ENCODE measurements around the gene FAM13C.

The FAM13C gene

GRCh38 chr10:59242991-59243390 is 119.4 kb downstream of the FAM13C start:
- TF ChIP-seq CTCF (IDR thresholded peaks at IDR 0.05) = no peak

GRCh38 chr10:59242057-59242456 is 120.3 kb downstream of the FAM13C start:
- no peak for TF ChIP-seq CTCF (IDR thresholded peaks at IDR 0.05)

DNA sequence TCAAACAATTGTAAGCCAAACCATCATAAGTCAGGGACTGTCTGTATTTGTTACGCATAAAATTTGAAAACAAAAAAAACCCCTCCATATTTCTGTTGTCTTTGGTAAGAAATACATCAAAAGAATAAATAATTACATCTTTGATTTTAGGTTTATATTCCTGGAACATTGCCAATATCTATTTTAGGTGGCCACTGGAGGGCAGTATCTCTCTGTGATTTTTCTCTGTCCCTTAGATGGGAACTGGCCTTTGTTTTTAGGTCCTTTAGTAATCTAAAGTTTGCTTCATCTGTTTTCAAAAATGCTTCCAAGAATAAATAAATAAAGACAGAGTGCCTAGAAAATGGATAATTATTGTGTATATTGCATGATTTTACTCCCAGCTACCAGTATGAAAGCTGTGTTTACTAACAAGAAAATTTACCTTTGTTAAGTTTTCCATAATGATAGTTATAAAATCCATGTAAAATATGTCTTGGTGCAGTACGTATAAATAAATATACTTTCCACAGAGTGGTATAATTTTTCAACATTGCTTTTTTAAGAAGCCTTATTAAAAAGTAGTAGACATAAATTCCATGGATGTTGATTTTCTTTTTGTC is 121.7 kb downstream of the FAM13C start:
- TF ChIP-seq CTCF (IDR thresholded peaks at IDR 0.05) = peak; percentile 57

DNA sequence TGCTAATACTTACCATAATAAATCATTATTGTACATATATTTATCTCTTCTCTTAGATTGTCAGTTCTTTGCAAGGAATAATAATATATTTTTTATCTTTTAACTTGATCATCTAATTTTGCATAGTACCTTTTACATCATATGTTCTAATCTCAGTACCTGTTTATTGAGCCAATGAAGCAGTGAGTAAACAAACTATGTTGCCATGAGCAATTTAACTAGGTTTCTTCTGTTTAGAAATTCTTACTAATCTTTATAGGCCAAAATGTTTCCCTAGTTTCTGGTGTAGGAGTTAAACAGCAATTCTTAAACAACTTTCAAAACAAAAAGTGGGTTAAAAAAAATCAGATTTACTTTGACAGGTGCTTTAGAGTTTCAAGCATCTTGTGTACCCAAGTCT is 124.6 kb downstream of the FAM13C start:
- no peak for TF ChIP-seq CTCF (IDR thresholded peaks at IDR 0.05)

DNA sequence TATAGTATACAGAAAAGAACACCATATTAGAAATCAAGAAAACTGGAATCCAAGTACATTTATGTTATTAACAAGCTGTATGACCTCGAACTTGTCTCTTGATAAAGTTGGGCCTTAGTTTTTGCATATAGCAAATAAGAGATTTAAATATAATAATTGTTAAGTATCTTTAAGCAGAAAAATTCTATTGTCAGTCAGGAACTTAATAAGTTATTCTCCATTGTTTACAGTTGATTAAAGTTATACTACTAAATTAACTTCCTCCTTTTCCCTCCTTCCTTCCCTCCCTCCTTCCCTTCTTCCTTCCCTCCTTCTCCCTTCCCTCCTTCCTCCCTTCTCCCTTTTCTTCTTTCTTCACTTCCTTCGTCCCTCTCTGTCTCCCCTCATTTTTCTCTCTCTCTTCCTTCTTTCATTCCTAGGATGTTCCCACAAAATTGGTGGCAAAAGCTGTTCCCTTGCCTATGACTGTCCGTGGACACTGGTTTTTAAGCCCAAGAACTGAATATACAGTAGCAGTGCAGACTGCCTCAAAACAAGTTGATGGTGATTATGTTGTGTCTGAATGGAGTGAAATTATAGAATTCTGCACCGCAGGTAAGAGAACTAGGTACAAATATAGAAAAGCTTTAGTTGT is 126.2 kb downstream of the FAM13C start:
- no peak for TF ChIP-seq CTCF (IDR thresholded peaks at IDR 0.05)

DNA sequence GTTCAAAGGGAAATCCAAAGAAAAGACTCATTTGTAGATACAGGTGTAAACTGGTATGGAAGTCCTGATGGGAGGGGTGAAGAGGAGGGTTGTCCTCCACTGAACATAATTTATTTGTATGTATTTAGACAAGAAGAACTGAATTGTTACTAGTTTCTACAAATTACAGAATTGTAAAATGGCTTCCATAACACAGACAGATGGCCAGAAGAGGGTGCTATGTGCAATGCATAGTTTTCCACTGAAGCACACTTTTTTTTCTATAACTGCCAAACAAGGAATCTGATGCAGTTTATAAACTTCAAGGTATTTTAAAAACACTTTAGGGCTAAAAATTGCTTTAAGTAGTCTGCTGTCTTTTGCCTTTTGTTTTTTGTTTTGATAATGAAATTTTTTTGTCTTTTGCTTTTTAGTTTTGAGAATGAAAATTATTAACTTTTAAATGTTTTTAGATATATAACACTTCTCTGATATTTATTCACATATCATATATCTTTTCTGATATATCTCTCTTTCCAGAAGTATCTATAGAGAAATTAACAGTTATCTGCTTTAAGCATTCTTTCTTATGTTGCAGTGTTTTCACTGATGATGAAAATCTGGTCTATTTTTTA is 127.4 kb downstream of the FAM13C start:
- TF ChIP-seq CTCF (IDR thresholded peaks at IDR 0.05) = peak; percentile 76

DNA sequence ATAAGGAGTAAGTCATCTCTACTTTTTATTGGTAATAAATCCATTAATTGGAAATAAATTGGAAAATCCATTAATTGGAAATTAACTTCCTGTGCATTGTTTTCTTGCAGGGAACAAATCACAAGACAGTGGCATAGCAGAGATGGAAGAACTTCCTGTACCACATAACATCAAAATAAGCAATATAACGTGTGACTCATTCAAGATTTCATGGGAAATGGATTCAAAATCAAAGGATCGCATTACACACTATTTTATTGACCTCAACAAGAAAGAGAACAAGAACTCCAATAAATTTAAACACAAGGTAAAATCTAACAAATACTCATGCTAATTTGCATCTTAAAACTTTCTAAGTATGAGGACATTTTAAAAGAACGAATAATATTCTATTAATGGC is 128.2 kb downstream of the FAM13C start:
- TF ChIP-seq CTCF (IDR thresholded peaks at IDR 0.05) = no peak

Data from LNCAP (cell line).